Activated CD8-positive, alpha-beta memory T cell treated with anti-CD3 and anti-CD28 coated beads, Interleukin-2, amount 50 U/mL, for 1 hour (primary cell): ENCODE measurements around the gene SEMA4G.

Experiments
- DNase-seq: peaks from one replicate; pipeline ENCODE4 v3.0.0-alpha.2; 2020; ENCODE audit errors: extremely low read depth

The SEMA4G gene

GRCh38 chr10:100986952-100987684 lies 17.8 kb downstream of the SEMA4G start, which contains the start of the genes MRPL43 and TWNK:
MRPL43 (minus strand) TSS chr10:100987497; CDS start chr10:100987443, 54 bp downstream.
TWNK (plus strand) TSS chr10:100987543; CDS start chr10:100988211, 668 bp downstream.
- DNase-seq: peak; percentile 58

GRCh38 chr10:100987685-100988049 lies 18.4 kb downstream of the SEMA4G start:
- DNase-seq: no peak

- no peak for DNase-seq
Observed at GRCh38 chr10:100988166-100988565, 18.9 kb downstream of the SEMA4G start.

- DNase-seq: no peak
Observed at GRCh38 chr10:100989088-100989487, 19.8 kb downstream of the SEMA4G start.

- DNase-seq: no peak
Observed at GRCh38 chr10:100993986-100994708, 24.8 kb downstream of the SEMA4G start.

- no peak for DNase-seq
Observed at GRCh38 chr10:100995181-100995580, 25.9 kb downstream of the SEMA4G start.

GRCh38 chr10:100996678-100997359 lies 27.5 kb downstream of the SEMA4G start:
- no peak for DNase-seq

- peak; percentile 27 for DNase-seq
Observed at GRCh38 chr10:100997360-100998182, 28.3 kb downstream of the SEMA4G start.

GRCh38 chr10:100998183-100998990 lies 29.1 kb downstream of the SEMA4G start:
- DNase-seq: no peak

- peak; percentile 28 for DNase-seq
Observed at GRCh38 chr10:100998991-100999741, 29.9 kb downstream of the SEMA4G start.

GRCh38 chr10:100999742-101000126 lies 30.4 kb downstream of the SEMA4G start, which contains the start of gene LZTS2:
LZTS2 (plus strand) TSS chr10:100999808; CDS start chr10:101002539, 2,731 bp downstream.
- DNase-seq: no peak

GRCh38 chr10:101000127-101000914 lies 31.0 kb downstream of the SEMA4G start:
- DNase-seq: no peak

- DNase-seq: no peak
Observed at GRCh38 chr10:101000915-101001658, 31.8 kb downstream of the SEMA4G start.

- DNase-seq: no peak
Observed at GRCh38 chr10:101001659-101002035, 32.3 kb downstream of the SEMA4G start.

GRCh38 chr10:101002456-101002855 lies 33.2 kb downstream of the SEMA4G start:
- DNase-seq: no peak

GRCh38 chr10:101003639-101004206 lies 34.4 kb downstream of the SEMA4G start:
- DNase-seq: no peak

- no peak for DNase-seq
Observed at GRCh38 chr10:101005361-101005760, 36.1 kb downstream of the SEMA4G start.
